K562 (cell line): ENCODE data around the gene GNG7. TPM values are rescaled to one million over a fixed set of nuclear protein-coding genes. Genes with fewer than 3 reads are reported as not detected.

Experiments used
- ATAC-seq: fragments of 200-7000 bp; cut with Tn5 transposase; 3 replicates; pipeline ENCODE4 v1.9.1; 2020; ENCODE audit warnings: moderate library complexity
- Bru-seq: library from RNA; stranded (reverse); fragments of 400-500 nt; gene quantifications from one replicate; lab custom pipeline; 2021; lab: Mats Ljungman, UMichigan
- BruChase-seq, 2 experiments: library from RNA; stranded (reverse); fragments of 400-500 nt; gene quantifications; one replicate each; lab custom pipeline; 2021; lab: Mats Ljungman, UMichigan
- BruUV-seq: library from RNA; stranded (reverse); fragments of 400-500 nt; replicated peaks from 2 replicates; lab custom pipeline; 2021; lab: Mats Ljungman, UMichigan
- CTCF ChIA-PET: fragments of 300-600 bp; formaldehyde crosslinking; extraction: SDS; loops from one replicate; lab custom pipeline; 2021; ENCODE audit warnings: low intra/inter-chr PET ratio; lab: Yijun Ruan, JAX
- POLR2A ChIA-PET: fragments of 300-600, 350-650 bp; sonication (Branson Sonifier 250); formaldehyde crosslinking; extraction: SDS; loops from one replicate; lab custom pipeline; 2021; ENCODE audit warnings: antibody characterized with exemption, inconsistent platforms; lab: Yijun Ruan, JAX
- DNase-seq, 4 experiments: peaks; one replicate each; pipeline versions ENCODE4 v3.0.0 to v3.0.0-alpha.2; 2011 to 2018; ENCODE audit warnings: low spot score in 3 of 4, mixed read lengths in 3 of 4; ENCODE audit errors: extremely low read depth in 1 of 4
- FAIRE-seq: peaks from 2 replicates; lab custom pipeline; 2011; peaks lifted over from hg19 to GRCh38; lab: Jason Lieb, UNC
- H2AFZ ChIP-seq: 2 replicates; pipeline ENCODE4 v1.6.0; 2011; ENCODE audit warnings: low read depth, low read length, control low read depth, inconsistent platforms
- H3K27ac ChIP-seq: fragments of 200-600 bp; 3 replicates; pipeline ENCODE4 v1.8.0; 2011; ENCODE audit warnings: low read depth, mild to moderate bottlenecking, control low read depth, inconsistent platforms, low read length, moderate library complexity, mixed read lengths; ENCODE audit errors: extremely low read depth
- H3K27me3 ChIP-seq, 2 experiments: fragments of 300-600 bp in 1 of 2; 2 replicates in 1 of 2; 3 replicates in 1 of 2; pipeline versions ENCODE4 v1.6.0 to v1.8.0; 2011; ENCODE audit warnings: inconsistent platforms in 2 of 2, low read length in 2 of 2, mild to moderate bottlenecking in 1 of 2, mixed read lengths in 1 of 2, moderate library complexity in 1 of 2; ENCODE audit not compliant: control insufficient read depth in 2 of 2, insufficient read depth in 2 of 2
- H3K36me3 ChIP-seq: fragments of 300-600 bp; 3 replicates; pipeline ENCODE4 v1.8.0; 2011; ENCODE audit warnings: mild to moderate bottlenecking, low read length, inconsistent platforms; ENCODE audit not compliant: control insufficient read depth, insufficient read depth
- H3K4me1 ChIP-seq, 2 experiments: fragments of 200-600 bp in 1 of 2; replicated peaks in 1 of 2; 2 replicates in 1 of 2; 3 replicates in 1 of 2; pipeline versions ENCODE4 v1.5.1 to v1.8.0; 2011; ENCODE audit warnings: inconsistent platforms in 2 of 2, low read length in 2 of 2, mild to moderate bottlenecking in 1 of 2, mixed read lengths in 1 of 2, moderate library complexity in 1 of 2; ENCODE audit not compliant: control insufficient read depth in 2 of 2, insufficient read depth in 2 of 2
- H3K4me2 ChIP-seq: 2 replicates; pipeline ENCODE4 v1.6.1; 2011; ENCODE audit warnings: low read length, control low read depth, inconsistent platforms, mixed read lengths; ENCODE audit not compliant: insufficient read depth
- H3K4me3 ChIP-seq: fragments of 200-600 bp; sonication (generic), shearing (Covaris generic); 2 replicates; pipeline ENCODE4 v1.5.1; 2016; ENCODE audit warnings: control low read depth, inconsistent platforms
- H3K79me2 ChIP-seq: fragments of 200-600 bp; 3 replicates; pipeline ENCODE4 v1.8.0; 2011; ENCODE audit warnings: low read length, inconsistent platforms; ENCODE audit not compliant: control insufficient read depth, insufficient read depth
- H3K9ac ChIP-seq, 2 experiments: 2 replicates each; pipeline versions ENCODE4 v1.6.0 to v1.6.1; 2011; ENCODE audit warnings: low read depth in 2 of 2, low read length in 2 of 2, control low read depth in 1 of 2, inconsistent platforms in 1 of 2, mild to moderate bottlenecking in 1 of 2, mixed read lengths in 1 of 2; ENCODE audit not compliant: insufficient read depth in 1 of 2
- H3K9me1 ChIP-seq: one replicate; pipeline ENCODE4 v1.6.0; 2011; ENCODE audit warnings: inconsistent platforms, mild to moderate bottlenecking, low read length, moderate library complexity; ENCODE audit not compliant: control insufficient read depth, insufficient read depth
- H3K9me3 ChIP-seq: replicated peaks from 2 replicates; pipeline ENCODE4 v1.5.1; 2011; ENCODE audit warnings: low read depth, low read length, inconsistent platforms; ENCODE audit not compliant: control insufficient read depth, insufficient read depth
- H4K20me1 ChIP-seq: replicated peaks from 2 replicates; pipeline ENCODE4 v1.6.1; 2011; ENCODE audit warnings: low read length, inconsistent platforms, mixed read lengths; ENCODE audit not compliant: control insufficient read depth, insufficient read depth
- ATF1 ChIP-seq, 2 experiments: fragments of 450-650 bp in 1 of 2; IDR thresholded peaks; 2 replicates each; pipeline ENCODE4 v1.6.1; 2016; ENCODE audit warnings: missing compliant biosample characterization in 1 of 2, missing genetic modification characterization in 1 of 2
- CREB1 ChIP-seq, 2 experiments: sonication (generic) in 1 of 2; formaldehyde crosslinking in 1 of 2; IDR thresholded peaks; 2 replicates each; pipeline versions ENCODE4 v1.6.1 to v1.8.0; 2012 to 2022; ENCODE audit warnings: inconsistent platforms in 1 of 2, mild to moderate bottlenecking in 1 of 2, missing genetic modification reagents in 1 of 2, moderate library complexity in 1 of 2
- CTBP1 ChIP-seq: fragments of 450-650 bp; IDR thresholded peaks from 2 replicates; pipeline ENCODE4 v1.6.1; 2016; ENCODE audit warnings: borderline replicate concordance
- EHMT2 ChIP-seq: fragments of 450-650 bp; IDR thresholded peaks from 2 replicates; pipeline ENCODE4 v1.6.1; 2018; ENCODE audit warnings: antibody characterized with exemption
- ELK3 ChIP-seq: fragments of 450-650 bp; formaldehyde crosslinking; IDR thresholded peaks from 2 replicates; pipeline ENCODE4 v1.4.0; 2020; ENCODE audit warnings: mild to moderate bottlenecking
- ESRRA ChIP-seq: fragments of 450-650 bp; IDR thresholded peaks from 2 replicates; pipeline ENCODE4 v1.6.1; 2014; ENCODE audit warnings: low read depth, mild to moderate bottlenecking, moderate library complexity, borderline replicate concordance
- HLTF ChIP-seq: fragments of 450-650 bp; IDR thresholded peaks from 2 replicates; pipeline ENCODE4 v1.6.1; 2016
- MCM5 ChIP-seq: fragments of 450-650 bp; IDR thresholded peaks from 2 replicates; pipeline ENCODE4 v1.6.1; 2016; ENCODE audit warnings: low read depth
- NFRKB ChIP-seq: fragments of 450-650 bp; IDR thresholded peaks from 2 replicates; pipeline ENCODE4 v1.6.1; 2016; ENCODE audit warnings: low read depth
- RBFOX2 ChIP-seq: fragments of 200-400 bp; formaldehyde crosslinking; IDR thresholded peaks from 2 replicates; pipeline ENCODE4 v1.6.1; 2017; ENCODE audit warnings: low read depth, mild to moderate bottlenecking, low read length, moderate library complexity
- STAT5B ChIP-seq: fragments of 250-450 bp; sonication (Bioruptor Pico); IDR thresholded peaks from 2 replicates; pipeline ENCODE4 v1.8.0; 2021; ENCODE audit warnings: mild to moderate bottlenecking, inconsistent platforms
- TEAD1 ChIP-seq, 2 experiments: fragments of 450-650 bp in 1 of 2; sonication (generic) in 1 of 2; formaldehyde crosslinking; IDR thresholded peaks; 2 replicates each; pipeline versions ENCODE4 v1.4.0 to v1.8.0; 2020 to 2022; ENCODE audit warnings: mild to moderate bottlenecking in 2 of 2, missing genetic modification reagents in 1 of 2
- YBX1 ChIP-seq: fragments of 450-650 bp; IDR thresholded peaks from 2 replicates; pipeline ENCODE4 v1.7.1; 2016; ENCODE audit warnings: mild to moderate bottlenecking
- ZKSCAN8 ChIP-seq: fragments of 200-800 bp; sonication (Bioruptor generic); IDR thresholded peaks from 2 replicates; pipeline ENCODE4 v1.6.1; 2016; ENCODE audit warnings: missing genetic modification characterization, missing compliant biosample characterization
- ZNF143 ChIP-seq: sonication (generic); formaldehyde crosslinking; IDR thresholded peaks from 2 replicates; pipeline ENCODE4 v1.9.0; 2022; ENCODE audit warnings: mild to moderate bottlenecking, missing genetic modification reagents
- ZNF584 ChIP-seq: fragments of 200-800 bp; sonication (Bioruptor generic); IDR thresholded peaks from 2 replicates; pipeline ENCODE4 v1.6.1; 2016; ENCODE audit warnings: low read depth, mild to moderate bottlenecking, missing genetic modification characterization, missing compliant biosample characterization
- WGBS: fragments of 100-300 bp; shearing (Covaris generic); methylation state at CpG from one replicate; pipeline ENCODE4 v1.1.6; 2016; ENCODE audit warnings: low coverage, mixed read lengths; ENCODE audit not compliant: insufficient coverage; ENCODE audit errors: missing lambda C conversion rate; 5-methylcytosine and 5-hydroxymethylcytosine counted together
- in situ Hi-C: fragments of 300-500 bp; cut with MboI; formaldehyde crosslinking; loops from 4 replicates; pipeline ENCODE4 v1.15.0; 2018; ENCODE audit warnings: inconsistent platforms, mixed read lengths
- intact Hi-C: fragments of 100-400 bp; cut with micrococcal nuclease; formaldehyde crosslinking; loops from 2 replicates; pipeline ENCODE4 v1.14.2; 2022
- long read RNA-seq, 3 experiments: library from polyadenylated mRNA in 2 of 3; library from RNA in 1 of 3; unstranded in 2 of 3; stranded (forward) in 1 of 3; transcript quantifications; one replicate each; pipeline ENCODE4 v2.0.0, GENCODE V29; 2019 to 2022
- polyA minus RNA-seq, 3 experiments: library from RNA; depleted of rRNA, polyadenylated mRNA; stranded (reverse); fragments of >200 nt; gene quantifications; 2 replicates each; pipeline ENCODE4 v1.2.3, GENCODE V29; 2011
- polyA plus RNA-seq, 8 experiments: library from polyadenylated mRNA; depleted of rRNA in 4 of 8; stranded (reverse) in 5 of 8; unstranded in 3 of 8; fragments of >200 nt; fragmentation: Nextera tagmentation in 2 of 8; fragmentation: Illumina TruSeq in 1 of 8; extraction: Ambion mirVana in 2 of 8; extraction: Trizol in 1 of 8; gene quantifications; 2 replicates each; pipeline versions ENCODE4 v1.2.1 to v1.2.3, GENCODE V29; 2011 to 2014; ENCODE audit warnings: inconsistent platforms in 1 of 8, missing spikeins in 1 of 8
- total RNA-seq, 7 experiments: library from RNA; depleted of rRNA in 6 of 7; stranded (reverse); fragments of >200 nt in 6 of 7; fragmentation: Illumina TruSeq in 2 of 7; extraction: Trizol in 2 of 7; gene quantifications; 2 replicates each; pipeline versions ENCODE4 v1.2.1 to v1.2.3, GENCODE V29; 2011 to 2021; ENCODE audit warnings: low replicate concordance in 1 of 7

Gene GNG7
- 0.09 and 0.16 TPM in 2 replicates for total RNA-seq (2011; cell fraction: chromatin; rRNA removed; ENCODE audit: low replicate concordance)
- total RNA-seq (2011; cell fraction: nucleolus; rRNA removed): under 0.01 and 0.13 TPM in 2 replicates
- total RNA-seq (2011; cell fraction: nucleoplasm; rRNA removed): 0.15 TPM in 1 of 2 replicates, not detected in the other
- total RNA-seq (2014; rRNA removed) (0.09 TPM in 1 of 2 replicates, not detected in the other), total RNA-seq (2014; rRNA removed; fragmentation: Illumina TruSeq; extraction: Trizol) (0.04 TPM in 1 of 2 replicates, not detected in the other), total RNA-seq (2015; rRNA removed; fragmentation: Illumina TruSeq; extraction: Trizol) (0.04 TPM in 2 replicates), total RNA-seq (2021) (0.11 and 0.20 TPM in 2 replicates), polyA plus RNA-seq (2011; rRNA removed) (0.08 and 0.12 TPM in 2 replicates), polyA plus RNA-seq (2014; fragmentation: Illumina TruSeq; extraction: Trizol) (0.04 TPM in 2 replicates), polyA plus RNA-seq (2014; fragmentation: Nextera tagmentation; extraction: Ambion mirVana) (under 1 TPM in 1 of 2 experiments, not detected in 1; 0.01 TPM), polyA plus RNA-seq (2014; rRNA removed) (0.07 TPM in 1 of 2 replicates, not detected in the other), polyA minus RNA-seq (2011; rRNA and poly(A)+ RNA removed) (0.03 TPM in 1 of 2 replicates, not detected in the other), Bru-seq, nascent RNA (percentile 21 among the genes with signal in this experiment), BruChase-seq, experiment 1, labeled RNA remaining after a 2-hour chase (percentile 12 among the genes with signal in this experiment), BruChase-seq, experiment 2, labeled RNA remaining after a 6-hour chase (percentile 12 among the genes with signal in this experiment)
- polyA plus RNA-seq (2011; cell fraction: cytosol; rRNA removed): 0.15 and 0.27 TPM in 2 replicates
- polyA plus RNA-seq (2011; cell fraction: nucleus; rRNA removed): 0.04 and 0.22 TPM in 2 replicates
- 0.10 and 0.53 TPM in 2 replicates for polyA plus RNA-seq (2012)
- not detected in 2 replicates for polyA minus RNA-seq (2011; cell fraction: cytosol; rRNA and poly(A)+ RNA removed)
- polyA minus RNA-seq (2011; cell fraction: nucleus; rRNA and poly(A)+ RNA removed): not detected in 2 replicates
- long read RNA-seq, experiment 1, full-length matches to known transcripts: 1 of 1 reads
- long read RNA-seq, experiment 1, partial matches to known transcripts: 0 of 1 reads
- long read RNA-seq, experiment 1, other reads (novel, unspliced or antisense): 0 of 1 reads
- long read RNA-seq, experiment 2, full-length matches to known transcripts: 1 of 1 reads
- long read RNA-seq, experiment 2, partial matches to known transcripts: 0 of 1 reads
- long read RNA-seq, experiment 2, other reads (novel, unspliced or antisense): 0 of 1 reads
- long read RNA-seq, experiment 3, partial matches to known transcripts: 0 of 1 reads
- long read RNA-seq, experiment 3, other reads (novel, unspliced or antisense): 1 of 1 reads

- 1% methylated on average over 35 of the region's 77 CpGs for WGBS
- peak within 1 kb of the TSS; percentile 77 for H2AFZ ChIP-seq
- intact Hi-C loops (no loop called here), in situ Hi-C loops (no loop called here)
- peak within 1 kb of the TSS; percentile 46 for H3K4me2 ChIP-seq
- BruUV-seq: no TSS peak
- H4K20me1 ChIP-seq: no peaks in the 10 kb centered on the region
- H3K9ac ChIP-seq: peak within 1 kb of the TSS in 1 of 2 experiments; percentile 88; a peak in 2 of 4 replicates
- H3K36me3 ChIP-seq: no peaks in the 10 kb centered on the region
- FAIRE-seq: no peak
- H3K9me1 ChIP-seq: no peaks in the 10 kb centered on the region
- POLR2A ChIA-PET: interaction anchor here (0.6 to 1.9 kb wide), 3 partner anchors 24 to 347 kb away, joined by 3 to 6 read pairs (median 3); no protein-coding TSS in a partner anchor
- H3K79me2 ChIP-seq: no peaks in the 10 kb centered on the region
- peak within 1 kb of the TSS; percentile 46 for H3K4me3 ChIP-seq
- H3K9me3 ChIP-seq: no peaks in the 10 kb centered on the region
- peak; percentile 100 for ATAC-seq
- H3K27ac ChIP-seq: no peak within 1 kb of the TSS
- H3K27me3 ChIP-seq: peaks cover 25 to 39% of the 10 kb centered on the region in 2 experiments; a peak in 4 of 5 replicates
- peak; percentile 93 to 100 (median 100) for DNase-seq
- H3K4me1 ChIP-seq: peaks cover 0 to 9% of the 10 kb centered on the region in 2 experiments; a peak in 2 of 5 replicates
- CTCF ChIA-PET: no interaction called here
- TF ChIP-seq ZKSCAN8 (CRISPR knock-in tag) (no peak), ESRRA (no peak), RBFOX2 (peak; percentile 51), EHMT2 (no peak), NFRKB (no peak), CREB1 (IDR thresholded peaks at IDR 0.05) (peak; percentile 56), CREB1 (CRISPR knock-in tag; IDR thresholded peaks at IDR 0.05) (0 out of 2 replicates have a peak, but pooled peaks have one; percentile 45), YBX1 (no peak), ZNF584 (CRISPR knock-in tag) (no peak), ZNF143 (CRISPR knock-in tag) (no peak), TEAD1 (CRISPR knock-in tag; IDR thresholded peaks at IDR 0.05) (no peak), HLTF (no peak), STAT5B (CRISPR knock-in tag) (no peak), MCM5 (no peak), ATF1 (CRISPR knock-in tag; IDR thresholded peaks at IDR 0.05) (no peak), ATF1 (tag; IDR thresholded peaks at IDR 0.05) (peak; percentile 87; the same call in 1 of the 2 replicates), CTBP1 (peak; percentile 35; the same call in 1 of the 2 replicates), ELK3 (CRISPR knock-in tag) (no peak)
These were observed at the start of gene GNG7 for GRCh38 chr19:2702170-2703076. TSS of gene GNG7 (minus strand) at chr19:2702694. CDS start at chr19:2520688, 182,006 bp downstream.
